Activated T-helper 1 cell treated with anti-CD3 and anti-CD28 coated beads, Interleukin-2, amount 50 U/mL, for 16 hours (primary cell): ENCODE data around the gene UPP2.

Experiments
- DNase-seq, 2 donors: peaks; one replicate each; pipeline ENCODE4 v3.0.0-alpha.2; 2020; ENCODE audit warnings: low read depth in 1 of 2, low spot score in 1 of 2

UPP2 gene

GRCh38 chr2:158140201-158140600 lies 38.5 kb downstream of the UPP2 start:
- no peak for DNase-seq

DNA sequence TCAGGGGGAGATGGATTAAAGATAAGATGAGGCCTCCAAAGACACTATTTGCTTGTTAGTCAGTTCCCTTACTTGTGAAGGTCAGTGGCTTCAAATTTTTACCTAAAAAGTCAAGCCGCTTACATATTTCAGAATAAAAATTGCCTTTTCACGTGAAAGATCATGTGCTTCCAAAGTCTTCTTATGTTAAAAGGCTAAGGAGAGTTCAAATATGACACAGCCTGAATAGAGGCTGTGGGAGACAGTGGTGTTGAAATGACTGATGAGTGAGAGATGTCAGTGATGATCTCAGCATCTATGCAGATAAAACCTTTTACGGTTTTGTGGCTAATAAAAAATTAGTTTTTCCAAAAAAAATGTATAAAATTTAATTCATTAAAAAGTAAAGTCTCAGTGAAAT lies 40.5 kb downstream of the UPP2 start:
- DNase-seq: no peak

- no peak for DNase-seq
These were observed 41.1 kb downstream of the UPP2 start for GRCh38 chr2:158142568-158143332.

DNA sequence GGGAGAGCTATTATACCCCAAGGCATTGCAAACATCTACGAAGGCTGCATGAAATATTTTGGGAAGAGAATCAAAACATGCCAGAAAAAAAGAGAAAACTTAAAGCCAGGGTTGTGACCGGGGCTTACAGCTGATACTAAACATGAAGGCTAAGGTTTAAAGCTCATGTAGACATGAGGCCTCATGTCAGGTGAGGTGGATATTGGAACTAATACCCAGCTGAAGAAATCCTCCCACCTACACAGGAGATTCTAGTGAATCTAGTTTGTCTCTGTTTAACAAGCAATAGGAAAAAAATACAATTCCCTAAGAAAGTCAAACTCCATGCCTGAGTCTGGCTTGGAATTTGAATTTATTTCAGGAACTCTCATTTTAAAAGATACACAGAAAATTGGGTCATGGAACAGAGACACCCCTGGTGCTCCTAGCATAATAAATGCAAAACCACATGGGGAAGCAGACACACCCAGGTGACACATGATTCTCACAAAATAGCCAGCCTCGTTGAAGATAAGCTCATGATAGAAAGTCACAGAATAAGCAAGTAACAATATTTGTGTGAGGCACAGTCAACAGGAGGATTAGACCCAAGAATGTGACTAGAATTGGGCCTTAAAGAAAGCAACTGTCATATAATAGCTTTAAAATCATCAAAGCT lies 42.2 kb downstream of the UPP2 start:
- DNase-seq: no peak

DNA sequence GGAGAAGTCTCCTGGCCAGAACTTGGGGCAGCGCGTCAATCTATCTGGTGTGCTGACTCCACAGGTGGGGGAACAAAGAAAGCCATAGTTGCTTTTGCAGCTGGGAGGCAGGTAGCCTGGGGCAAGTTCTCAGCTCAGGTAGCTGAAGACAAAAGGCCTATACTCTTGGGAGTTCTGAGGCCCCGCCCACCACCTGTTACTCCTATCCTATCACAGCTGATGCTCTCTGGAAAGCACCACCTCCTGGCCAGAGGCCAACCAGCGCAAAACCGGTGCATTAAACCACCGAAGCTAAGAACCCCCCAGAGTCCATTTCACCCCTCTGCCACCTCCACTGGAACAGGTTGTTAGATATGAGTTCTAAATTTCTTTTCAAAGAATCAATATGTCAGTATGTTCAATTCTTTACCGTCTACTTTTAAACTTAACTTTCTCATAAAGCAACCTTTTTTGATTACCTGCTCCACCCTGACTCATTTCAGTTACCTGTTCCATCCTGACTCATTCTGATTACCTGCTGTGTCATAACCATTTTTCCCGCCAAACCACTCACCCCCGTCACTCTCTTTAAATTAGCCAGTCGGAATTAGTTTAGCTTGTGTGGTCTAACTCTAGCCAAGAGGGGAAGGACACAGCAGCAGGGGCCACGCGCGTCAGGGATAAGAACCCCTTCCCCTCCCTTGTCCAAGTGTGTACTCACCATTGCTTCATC lies 43.4 kb downstream of the UPP2 start:
- DNase-seq: no peak

DNA sequence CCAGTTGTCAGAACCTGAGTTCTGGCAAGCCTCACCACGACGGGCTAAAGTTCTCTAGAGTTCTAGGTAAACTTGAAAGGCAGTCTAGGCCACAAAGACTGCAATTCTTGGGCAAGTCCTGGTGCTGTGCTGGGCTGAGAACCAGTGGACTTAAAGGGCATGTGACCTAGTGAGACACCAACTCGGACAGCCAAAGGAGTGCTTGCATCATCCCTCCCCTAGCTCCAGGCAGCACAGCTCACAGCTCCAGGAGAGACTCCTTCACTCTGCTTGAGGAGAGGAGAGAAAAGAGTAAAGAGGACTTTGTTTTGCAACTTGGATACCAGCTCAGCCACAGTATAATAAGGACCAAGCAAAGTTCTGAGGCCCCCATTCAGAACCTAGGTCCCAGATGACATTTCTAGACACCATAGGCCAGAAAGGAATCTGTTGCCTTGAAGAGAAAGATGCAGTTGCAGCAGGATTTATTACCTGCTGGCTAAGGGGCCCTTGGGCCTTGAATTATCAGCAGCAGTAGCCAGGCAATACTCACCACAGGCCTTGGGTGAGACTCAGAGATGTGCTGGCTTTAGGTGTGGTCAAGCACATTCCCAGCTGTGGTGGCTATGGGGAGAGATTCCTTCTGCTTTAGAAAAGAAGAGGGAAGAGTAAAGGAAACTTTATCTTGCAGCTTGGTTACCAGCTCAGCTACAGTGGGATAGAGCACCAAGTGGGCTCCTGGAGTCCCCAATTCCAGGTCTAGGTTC lies 51.8 kb downstream of the UPP2 start:
- no peak for DNase-seq

DNA sequence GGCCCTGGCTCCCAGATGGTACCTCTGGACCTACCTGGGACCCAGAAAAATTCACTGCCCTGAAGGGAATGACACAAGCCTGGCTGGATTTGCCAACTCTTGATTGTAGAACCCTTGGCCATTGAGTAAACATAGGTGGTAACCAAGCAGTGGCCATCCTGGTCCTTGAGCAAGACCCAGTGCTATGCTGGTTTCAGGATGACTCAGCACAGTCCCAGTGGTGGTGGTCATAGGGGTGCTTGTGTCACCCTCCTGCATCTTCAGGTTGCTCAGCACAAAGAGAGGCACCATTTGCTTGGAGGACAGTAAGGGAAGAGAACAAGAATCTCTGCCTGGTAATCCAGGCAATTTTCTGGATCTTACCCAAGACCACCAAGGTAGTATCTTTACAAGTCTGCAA lies 52.9 kb downstream of the UPP2 start:
- DNase-seq: no peak

DNA sequence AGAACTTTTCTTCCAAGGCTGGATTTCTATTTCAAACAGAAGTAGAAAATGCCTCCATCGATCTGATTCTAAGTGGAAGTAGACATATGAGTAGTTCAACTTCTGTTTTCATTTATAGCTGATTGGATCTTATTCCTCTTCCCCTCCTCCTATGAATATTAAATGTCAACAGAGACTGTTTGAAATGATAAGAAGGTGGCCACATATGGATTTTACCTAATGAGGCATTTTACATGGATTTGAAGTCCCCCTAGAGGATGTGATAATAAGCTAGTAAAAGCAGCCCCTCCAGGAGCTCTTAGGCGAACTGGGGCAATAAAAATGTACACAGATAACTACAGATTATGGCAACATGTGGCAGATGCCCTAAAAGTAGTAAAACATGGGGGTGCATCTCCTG lies 71.0 kb downstream of the UPP2 start:
- DNase-seq: no peak

DNA sequence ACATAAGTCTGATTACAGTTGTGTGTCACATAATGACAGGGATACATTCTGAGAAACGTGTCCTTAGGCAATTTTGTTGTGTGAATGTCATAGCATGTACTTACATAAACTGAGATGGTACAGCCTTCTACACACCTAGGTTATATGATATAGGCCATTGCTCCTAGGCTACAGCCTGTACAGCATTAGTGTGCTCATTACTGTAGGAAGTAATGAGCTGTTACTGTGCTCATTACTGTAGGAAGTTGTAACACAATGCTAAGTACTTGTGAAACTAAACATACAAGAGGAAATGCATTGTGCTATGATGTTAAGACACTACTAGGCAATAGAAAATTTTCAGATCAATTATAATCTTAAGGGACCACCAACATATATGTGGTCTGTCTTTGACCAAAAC lies 72.8 kb downstream of the UPP2 start:
- DNase-seq: no peak

GRCh38 chr2:158174956-158175355 lies 73.3 kb downstream of the UPP2 start:
- no peak for DNase-seq

- DNase-seq: no peak
These were observed 77.0 kb downstream of the UPP2 start for GRCh38 chr2:158178646-158179045.

- no peak for DNase-seq
These were observed 78.0 kb downstream of the UPP2 start for GRCh38 chr2:158179660-158180059.

DNA sequence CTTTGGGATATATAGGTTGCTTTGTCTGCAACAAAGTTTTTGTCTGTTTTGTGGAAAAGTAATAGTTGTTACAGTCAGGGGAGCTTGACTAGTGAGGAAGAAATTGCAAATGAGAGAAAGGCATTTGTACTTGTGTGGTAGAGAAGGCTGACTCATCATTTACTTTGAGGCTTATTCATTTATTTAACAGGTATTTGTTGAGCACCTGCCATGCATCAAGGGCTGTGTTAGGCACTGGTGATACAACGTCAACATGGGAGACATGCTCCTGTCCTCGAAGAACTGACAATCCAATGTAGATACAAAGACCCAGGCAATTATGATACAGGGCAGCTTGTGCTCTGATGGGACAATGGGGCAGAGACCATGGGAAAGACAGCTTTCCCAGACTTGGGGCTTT lies 79.5 kb downstream of the UPP2 start:
- no peak for DNase-seq

GRCh38 chr2:158182676-158183295 lies 81.1 kb downstream of the UPP2 start:
- no peak for DNase-seq

DNA sequence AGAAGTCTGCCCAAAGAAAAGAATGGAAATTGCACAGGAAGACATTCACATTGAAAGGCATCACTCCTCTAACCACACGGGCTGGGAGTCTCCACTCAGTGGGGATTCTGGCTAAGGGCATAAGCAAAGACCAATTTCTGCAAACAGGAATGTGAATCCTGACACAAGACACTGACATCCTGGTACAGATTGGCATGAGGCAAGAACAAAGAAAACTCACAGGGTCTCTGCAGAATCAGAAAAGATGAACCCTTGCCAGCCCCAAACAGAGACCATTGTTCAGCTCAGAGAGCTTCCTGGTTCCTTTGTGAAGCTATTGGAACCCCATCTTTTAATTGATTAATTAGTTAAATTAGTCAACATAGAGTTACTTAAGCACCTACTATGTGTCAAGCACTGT lies 82.3 kb downstream of the UPP2 start:
- no peak for DNase-seq

GRCh38 chr2:158184556-158185343 lies 83.1 kb downstream of the UPP2 start:
- DNase-seq: no peak
